DND-41 (cell line): Measurements from ENCODE around the gene ANKS1A.

Source experiments
- EZH2 ChIP-seq: IDR thresholded peaks from 3 replicates; pipeline ENCODE4 v1.6.1; 2012; ENCODE audit warnings: borderline replicate concordance, low read depth, mild to moderate bottlenecking, moderate library complexity, low read length, inconsistent platforms; ENCODE audit not compliant: severe bottlenecking
- TF ChIP-seq, protein P1 (sequence below): IDR thresholded peaks from 2 replicates; pipeline ENCODE4 v1.5.1; 2012; ENCODE audit warnings: borderline replicate concordance, low read length, moderate library complexity, mild to moderate bottlenecking; ENCODE audit not compliant: poor library complexity, severe bottlenecking; ENCODE audit errors: extremely low read depth

DNA sequence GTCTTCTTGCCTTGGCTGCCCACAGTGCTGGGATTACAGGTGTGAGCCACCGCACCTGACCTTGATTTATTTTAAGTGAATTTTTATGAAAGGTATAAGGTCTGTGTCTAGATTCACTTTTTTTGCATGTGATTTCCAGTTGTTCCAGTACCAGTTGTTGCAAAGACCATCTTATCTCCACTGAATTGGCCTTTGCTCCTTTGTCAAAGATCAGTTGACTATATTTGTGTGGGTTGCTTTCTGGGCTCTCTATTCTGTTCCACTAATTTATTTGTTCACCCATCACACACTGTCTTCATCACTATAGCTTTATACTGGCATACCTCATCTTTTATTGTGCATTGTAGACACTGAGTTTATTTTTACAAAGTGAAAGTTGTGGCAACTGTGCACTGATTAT lies 56.3 kb downstream of the ANKS1A start:
- TF ChIP-seq, protein P1, sequence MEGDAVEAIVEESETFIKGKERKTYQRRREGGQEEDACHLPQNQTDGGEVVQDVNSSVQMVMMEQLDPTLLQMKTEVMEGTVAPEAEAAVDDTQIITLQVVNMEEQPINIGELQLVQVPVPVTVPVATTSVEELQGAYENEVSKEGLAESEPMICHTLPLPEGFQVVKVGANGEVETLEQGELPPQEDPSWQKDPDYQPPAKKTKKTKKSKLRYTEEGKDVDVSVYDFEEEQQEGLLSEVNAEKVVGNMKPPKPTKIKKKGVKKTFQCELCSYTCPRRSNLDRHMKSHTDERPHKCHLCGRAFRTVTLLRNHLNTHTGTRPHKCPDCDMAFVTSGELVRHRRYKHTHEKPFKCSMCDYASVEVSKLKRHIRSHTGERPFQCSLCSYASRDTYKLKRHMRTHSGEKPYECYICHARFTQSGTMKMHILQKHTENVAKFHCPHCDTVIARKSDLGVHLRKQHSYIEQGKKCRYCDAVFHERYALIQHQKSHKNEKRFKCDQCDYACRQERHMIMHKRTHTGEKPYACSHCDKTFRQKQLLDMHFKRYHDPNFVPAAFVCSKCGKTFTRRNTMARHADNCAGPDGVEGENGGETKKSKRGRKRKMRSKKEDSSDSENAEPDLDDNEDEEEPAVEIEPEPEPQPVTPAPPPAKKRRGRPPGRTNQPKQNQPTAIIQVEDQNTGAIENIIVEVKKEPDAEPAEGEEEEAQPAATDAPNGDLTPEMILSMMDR: no peak
- TF ChIP-seq EZH2: no peak
